Ishikawa (cell line): ENCODE measurements around the gene SLC6A12.

Source experiments
- CEBPB ChIP-seq: IDR thresholded peaks from 2 replicates; pipeline ENCODE4 v1.6.1; 2012
- CREB1 ChIP-seq: IDR thresholded peaks from 2 replicates; pipeline ENCODE4 v1.6.1; 2012; ENCODE audit warnings: low read depth
- EGR1 ChIP-seq: IDR thresholded peaks from 2 replicates; pipeline ENCODE4 v1.6.1; 2012
- EP300 ChIP-seq: IDR thresholded peaks from 2 replicates; pipeline ENCODE4 v1.6.1; 2012; ENCODE audit warnings: borderline replicate concordance
- FOXM1 ChIP-seq: IDR thresholded peaks from 2 replicates; pipeline ENCODE4 v1.6.1; 2012; ENCODE audit warnings: low read depth, borderline replicate concordance
- NFIC ChIP-seq: IDR thresholded peaks from 2 replicates; pipeline ENCODE4 v1.6.1; 2012
- RAD21 ChIP-seq: IDR thresholded peaks from 2 replicates; pipeline ENCODE4 v1.6.1; 2012; ENCODE audit warnings: low read depth
- TAF1 ChIP-seq: IDR thresholded peaks from 2 replicates; pipeline ENCODE4 v1.6.1; 2012; ENCODE audit warnings: low read depth, mild to moderate bottlenecking
- TCF12 ChIP-seq: IDR thresholded peaks from 2 replicates; pipeline ENCODE4 v1.6.1; 2012; ENCODE audit warnings: low read depth
- TEAD4 ChIP-seq: IDR thresholded peaks from 2 replicates; pipeline ENCODE4 v1.6.1; 2012
- YY1 ChIP-seq: IDR thresholded peaks from 2 replicates; pipeline ENCODE4 v1.6.1; 2012; ENCODE audit warnings: low read depth
- TF ChIP-seq, protein P1 (sequence below): IDR thresholded peaks from 2 replicates; pipeline ENCODE4 v1.6.1; 2012
- TF ChIP-seq, protein P2 (sequence below): IDR thresholded peaks from 2 replicates; pipeline ENCODE4 v1.6.1; 2012; ENCODE audit warnings: low read depth, mild to moderate bottlenecking
- TF ChIP-seq, protein P3 (sequence below): IDR thresholded peaks from 2 replicates; pipeline ENCODE4 v1.6.1; 2012

DNA sequence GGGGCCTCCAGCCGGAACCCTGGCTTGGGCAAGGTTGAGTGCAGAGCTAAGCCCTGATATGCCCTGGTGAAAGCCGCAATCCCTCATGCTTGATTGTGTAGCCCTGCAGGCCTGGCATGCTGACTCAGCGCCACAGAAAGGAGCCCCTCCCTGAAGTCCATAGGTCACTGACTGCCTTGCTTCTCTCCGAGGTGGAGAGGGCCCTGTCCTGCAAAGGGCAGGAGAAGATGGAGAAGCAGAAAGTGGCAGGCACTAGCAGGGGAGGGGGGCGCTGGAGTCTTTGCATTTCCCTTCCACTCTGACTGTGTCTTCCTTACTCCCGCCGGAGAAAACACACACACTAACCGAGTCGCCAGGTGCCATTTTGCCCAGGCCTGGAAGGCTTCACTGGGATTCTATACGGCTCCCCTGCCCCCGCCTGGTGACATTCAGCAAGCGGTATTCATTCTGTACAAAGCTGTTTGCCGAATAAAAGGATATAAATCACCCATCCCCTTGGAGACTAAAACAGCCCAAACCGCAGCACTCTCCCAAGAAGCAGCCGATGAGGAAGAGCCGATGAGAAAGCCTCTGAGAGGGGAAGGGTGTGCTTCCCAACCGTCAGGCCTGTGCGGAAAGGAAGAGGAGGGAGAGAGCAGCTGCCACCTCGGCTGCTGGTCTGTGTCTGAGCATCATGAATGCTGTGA is 69.8 kb downstream of the SLC6A12 start:
- TF ChIP-seq RAD21 (no peak), CEBPB (no peak), TAF1 (no peak), YY1 (no peak), EGR1 (no peak), EP300 (no peak), CREB1 (no peak), NFIC (no peak), FOXM1 (no peak), TCF12 (no peak), TEAD4 (no peak)
- TF ChIP-seq, protein P1, sequence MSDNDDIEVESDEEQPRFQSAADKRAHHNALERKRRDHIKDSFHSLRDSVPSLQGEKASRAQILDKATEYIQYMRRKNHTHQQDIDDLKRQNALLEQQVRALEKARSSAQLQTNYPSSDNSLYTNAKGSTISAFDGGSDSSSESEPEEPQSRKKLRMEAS: no peak
- TF ChIP-seq, protein P2, sequence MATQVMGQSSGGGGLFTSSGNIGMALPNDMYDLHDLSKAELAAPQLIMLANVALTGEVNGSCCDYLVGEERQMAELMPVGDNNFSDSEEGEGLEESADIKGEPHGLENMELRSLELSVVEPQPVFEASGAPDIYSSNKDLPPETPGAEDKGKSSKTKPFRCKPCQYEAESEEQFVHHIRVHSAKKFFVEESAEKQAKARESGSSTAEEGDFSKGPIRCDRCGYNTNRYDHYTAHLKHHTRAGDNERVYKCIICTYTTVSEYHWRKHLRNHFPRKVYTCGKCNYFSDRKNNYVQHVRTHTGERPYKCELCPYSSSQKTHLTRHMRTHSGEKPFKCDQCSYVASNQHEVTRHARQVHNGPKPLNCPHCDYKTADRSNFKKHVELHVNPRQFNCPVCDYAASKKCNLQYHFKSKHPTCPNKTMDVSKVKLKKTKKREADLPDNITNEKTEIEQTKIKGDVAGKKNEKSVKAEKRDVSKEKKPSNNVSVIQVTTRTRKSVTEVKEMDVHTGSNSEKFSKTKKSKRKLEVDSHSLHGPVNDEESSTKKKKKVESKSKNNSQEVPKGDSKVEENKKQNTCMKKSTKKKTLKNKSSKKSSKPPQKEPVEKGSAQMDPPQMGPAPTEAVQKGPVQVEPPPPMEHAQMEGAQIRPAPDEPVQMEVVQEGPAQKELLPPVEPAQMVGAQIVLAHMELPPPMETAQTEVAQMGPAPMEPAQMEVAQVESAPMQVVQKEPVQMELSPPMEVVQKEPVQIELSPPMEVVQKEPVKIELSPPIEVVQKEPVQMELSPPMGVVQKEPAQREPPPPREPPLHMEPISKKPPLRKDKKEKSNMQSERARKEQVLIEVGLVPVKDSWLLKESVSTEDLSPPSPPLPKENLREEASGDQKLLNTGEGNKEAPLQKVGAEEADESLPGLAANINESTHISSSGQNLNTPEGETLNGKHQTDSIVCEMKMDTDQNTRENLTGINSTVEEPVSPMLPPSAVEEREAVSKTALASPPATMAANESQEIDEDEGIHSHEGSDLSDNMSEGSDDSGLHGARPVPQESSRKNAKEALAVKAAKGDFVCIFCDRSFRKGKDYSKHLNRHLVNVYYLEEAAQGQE: no peak
- TF ChIP-seq, protein P3, sequence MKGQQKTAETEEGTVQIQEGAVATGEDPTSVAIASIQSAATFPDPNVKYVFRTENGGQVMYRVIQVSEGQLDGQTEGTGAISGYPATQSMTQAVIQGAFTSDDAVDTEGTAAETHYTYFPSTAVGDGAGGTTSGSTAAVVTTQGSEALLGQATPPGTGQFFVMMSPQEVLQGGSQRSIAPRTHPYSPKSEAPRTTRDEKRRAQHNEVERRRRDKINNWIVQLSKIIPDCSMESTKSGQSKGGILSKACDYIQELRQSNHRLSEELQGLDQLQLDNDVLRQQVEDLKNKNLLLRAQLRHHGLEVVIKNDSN: no peak
